ENCODE data around the gene SERPINB1.

The SERPINB1 gene

DNA sequence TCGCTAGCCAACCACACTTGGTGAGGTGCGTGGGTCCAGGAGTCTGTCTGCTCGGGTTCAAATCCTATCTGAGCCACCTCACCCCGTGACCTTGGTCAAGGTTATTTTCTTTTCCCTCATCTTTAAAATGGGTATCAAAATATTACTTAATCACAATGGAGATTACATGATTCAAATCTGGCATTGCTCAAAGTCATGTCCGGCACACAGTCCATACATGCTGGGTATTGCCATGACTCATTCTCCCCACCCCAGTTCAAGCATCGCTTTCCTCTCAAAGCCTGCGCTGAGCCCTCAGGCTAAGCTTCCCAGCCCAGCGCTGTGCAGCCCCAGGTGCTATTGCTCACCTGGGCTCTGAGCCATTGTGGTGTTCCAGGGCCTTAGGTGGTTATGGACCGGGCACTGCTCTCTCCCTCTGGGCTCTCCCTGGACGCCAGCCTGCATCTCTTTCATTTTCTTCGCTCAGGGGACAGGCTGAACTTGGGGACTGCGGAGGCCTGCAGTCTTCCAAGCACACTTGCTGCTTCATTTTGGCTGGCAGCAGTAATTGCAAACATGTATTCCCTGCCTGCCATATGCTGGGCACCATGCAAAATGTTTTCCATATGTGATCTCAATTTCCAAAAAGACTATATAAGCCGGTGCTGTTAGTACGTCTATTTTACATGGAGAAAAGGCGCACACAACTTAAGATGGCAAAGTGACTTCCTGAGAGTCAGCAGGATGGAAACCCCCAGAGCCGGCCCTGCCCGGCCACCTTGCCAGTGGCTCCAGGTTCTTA lies 49.1 kb downstream of the SERPINB1 start:
- no peak for DNase-seq

DNA sequence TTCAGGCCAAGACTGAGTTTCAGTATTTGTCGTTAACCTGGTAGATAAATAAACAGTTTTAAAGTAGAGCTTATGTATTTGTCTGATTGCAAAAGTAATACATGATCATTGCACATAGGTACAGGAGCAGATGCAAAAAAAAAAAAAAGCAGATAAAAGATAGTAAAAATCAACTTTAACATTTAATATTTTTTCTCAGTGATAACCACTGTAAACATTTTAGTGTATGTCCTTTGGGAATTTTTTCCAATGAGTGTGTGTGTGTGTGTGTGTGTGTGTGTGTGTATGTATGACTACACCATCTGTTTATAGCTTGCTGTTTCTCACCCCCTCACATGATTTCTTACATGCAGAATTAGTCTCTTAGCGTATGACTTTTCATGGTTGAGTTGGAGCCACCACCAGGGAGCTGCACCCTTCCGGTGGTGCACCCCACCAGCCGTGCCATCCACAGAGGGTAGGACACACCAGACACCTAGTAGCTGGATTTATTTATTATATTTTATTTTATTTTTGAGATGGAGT lies 50.2 kb downstream of the SERPINB1 start:
- no peak for DNase-seq

DNA sequence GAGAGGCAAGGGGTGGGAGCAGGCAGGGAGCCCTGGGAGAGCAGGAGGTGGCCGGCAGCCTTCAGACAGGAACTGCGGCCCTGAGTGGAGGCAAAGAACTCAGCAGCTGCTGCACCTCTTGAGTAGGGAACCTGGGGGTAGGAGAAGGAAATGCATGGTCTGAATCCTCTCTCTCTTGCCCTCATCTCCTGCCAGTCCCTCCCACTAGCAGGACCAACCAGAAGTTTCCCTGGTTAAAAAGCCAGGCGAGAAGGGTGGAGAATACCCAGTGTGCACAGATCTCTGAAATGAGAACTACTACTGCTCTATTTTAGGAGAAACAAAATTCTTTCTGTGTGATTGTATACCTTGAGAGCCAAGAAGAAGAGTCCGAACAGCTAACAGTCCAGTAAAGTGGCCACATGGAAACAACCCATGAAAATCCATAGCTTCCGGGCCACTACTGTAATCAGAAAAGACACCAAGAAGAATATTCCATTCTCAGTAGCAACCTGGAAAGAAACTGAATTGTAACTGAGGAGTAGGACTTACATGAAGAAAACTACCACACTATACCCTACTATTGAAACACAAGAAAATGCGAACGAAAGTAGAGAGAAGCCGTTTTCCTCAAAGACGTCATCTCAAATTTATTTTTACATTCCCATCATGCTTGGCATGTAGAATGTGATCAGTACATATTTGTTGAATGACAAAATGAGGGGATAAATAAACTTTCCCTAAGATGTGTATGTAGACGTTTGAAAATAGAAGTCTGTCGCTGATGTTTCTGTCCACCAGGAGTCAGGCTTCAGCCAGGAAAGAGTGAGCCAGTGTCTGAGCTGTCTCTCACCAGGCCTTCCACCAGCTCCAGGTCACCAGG lies 50.8 kb downstream of the SERPINB1 start:
- DNase-seq = peak; percentile 29

DNA sequence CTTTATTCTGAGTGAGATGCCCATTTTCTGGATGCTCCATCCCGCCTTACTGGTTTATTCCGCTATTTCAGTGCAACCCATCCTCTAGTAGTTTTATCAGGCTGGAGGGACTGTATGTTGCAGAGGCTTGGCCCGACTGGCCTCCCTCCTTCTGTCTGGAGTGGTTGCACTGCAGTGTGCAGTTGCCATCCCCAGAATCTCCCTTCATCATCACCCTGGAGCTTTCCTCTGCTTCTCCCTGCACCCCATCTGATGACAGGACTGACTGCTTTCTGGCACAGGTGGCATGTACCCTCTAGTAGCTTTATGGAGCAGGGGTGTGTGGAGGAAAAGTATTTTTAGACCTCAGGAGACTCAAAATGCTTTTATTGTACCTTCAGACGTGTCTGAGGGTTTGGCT lies 55.4 kb downstream of the SERPINB1 start:
- no peak for DNase-seq

DNA sequence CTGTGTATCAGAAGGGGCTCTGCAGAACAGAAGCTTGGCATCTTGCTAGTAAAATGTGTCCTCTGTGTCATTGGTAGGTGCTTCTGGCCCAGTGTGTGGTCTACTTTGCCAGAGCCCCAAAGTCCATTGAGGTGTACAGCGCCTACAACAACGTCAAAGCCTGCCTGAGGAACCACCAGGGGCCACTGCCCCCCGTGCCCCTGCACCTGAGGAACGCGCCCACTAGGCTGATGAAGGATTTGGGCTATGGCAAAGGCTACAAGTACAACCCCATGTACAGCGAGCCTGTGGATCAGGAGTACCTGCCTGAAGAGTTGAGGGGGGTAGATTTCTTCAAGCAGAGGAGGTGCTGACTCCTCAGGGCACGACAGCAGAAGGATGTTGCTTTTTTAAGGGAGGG lies 56.7 kb downstream of the SERPINB1 start:
- no peak for DNase-seq

DNA sequence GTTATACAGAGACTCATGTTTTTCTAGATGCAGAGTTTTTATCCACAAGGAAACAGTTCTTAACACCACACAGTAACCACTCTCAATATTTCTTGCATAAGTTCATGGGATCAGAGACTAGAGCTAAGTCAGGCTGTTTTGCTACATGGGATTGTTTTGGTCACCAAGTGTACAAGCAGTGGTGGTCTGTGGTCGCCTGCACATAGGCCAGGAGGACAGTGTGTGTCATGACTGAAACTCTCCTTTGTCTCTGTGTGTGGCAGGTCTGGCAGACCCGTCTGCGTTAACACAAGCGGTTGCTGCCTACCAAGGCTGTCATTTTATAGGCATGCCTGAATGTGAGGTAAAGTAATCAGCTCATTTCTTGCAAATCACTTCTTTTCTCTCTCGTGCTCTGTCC lies 57.6 kb downstream of the SERPINB1 start:
- DNase-seq = no peak

DNA sequence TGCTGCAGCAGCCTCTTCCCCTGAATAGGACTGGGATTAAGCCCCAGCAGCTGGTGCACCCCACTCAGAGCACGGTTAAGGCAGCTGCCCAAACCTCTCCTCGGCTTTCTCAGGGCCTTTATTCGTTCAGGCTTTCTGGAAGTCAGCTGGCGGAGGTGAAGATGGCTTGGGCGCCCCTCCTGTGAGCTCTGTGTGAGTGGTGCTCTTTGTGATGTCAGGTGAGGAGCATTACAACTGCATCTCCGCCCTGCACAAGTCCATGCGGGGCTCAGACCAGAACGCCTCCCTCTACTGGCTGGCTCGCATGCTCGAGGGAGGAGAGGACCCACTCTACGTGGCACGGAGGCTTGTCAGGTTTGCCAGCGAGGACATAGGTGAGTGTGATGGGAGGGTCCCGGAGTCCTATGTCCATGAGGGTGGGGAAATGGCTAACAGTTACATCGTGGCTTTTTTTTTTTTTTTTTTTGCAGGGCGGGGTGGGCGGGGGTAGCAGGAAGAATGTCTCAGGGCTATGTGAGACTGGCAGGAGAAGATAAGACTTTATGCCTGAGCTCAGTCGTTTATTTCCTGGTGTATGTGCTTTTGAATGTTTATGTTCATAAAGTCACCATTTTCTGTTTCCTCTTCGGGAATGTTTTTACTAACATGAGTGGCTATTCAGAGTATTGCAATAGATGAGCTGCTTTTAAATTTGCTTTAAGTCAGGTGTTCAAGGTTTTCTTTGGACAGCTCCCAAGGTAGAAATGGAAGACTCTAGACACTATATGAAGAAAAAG lies 58.3 kb downstream of the SERPINB1 start:
- no peak for DNase-seq

DNA sequence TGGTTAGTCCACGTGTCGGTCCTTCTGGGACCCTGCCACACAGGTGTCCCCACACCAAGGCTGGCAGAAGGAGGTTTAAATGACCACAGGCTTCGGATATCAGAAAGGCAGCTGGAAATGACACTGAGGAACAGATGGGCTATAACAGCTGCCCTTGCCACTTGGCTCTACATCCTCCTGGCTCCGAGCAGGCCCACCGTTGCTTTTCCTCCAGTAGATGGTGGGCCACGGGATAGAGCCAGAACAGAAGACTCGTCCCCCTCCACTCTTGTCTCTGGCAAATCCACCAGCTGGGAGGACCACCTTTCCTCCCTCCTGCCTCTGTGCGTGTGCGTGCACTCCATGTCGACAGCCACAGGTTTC lies 58.9 kb downstream of the SERPINB1 start:
- no peak for DNase-seq

DNA sequence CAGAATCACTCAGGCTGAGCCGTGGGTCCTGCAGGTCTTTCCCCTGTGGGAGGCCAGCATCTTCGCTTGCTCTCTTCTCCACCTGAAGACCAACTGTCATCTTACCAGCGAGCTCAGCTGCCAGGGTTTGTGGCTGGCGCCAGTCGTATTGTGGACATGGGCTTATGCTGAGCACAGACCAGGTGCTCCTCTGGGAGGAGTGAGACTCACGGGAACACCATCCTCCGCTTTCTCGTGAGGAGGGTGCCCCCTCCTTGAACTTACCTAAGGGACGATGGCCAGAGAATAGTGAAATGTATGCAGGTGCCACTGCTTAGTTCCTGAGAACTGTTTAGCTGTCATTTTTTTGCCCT lies 59.3 kb downstream of the SERPINB1 start:
- no peak for DNase-seq

All from right kidney (tissue), 1 donor.